Calu3 (cell line): Measurements from ENCODE around the gene EFHD2. TPM values are rescaled to one million over a fixed set of nuclear protein-coding genes. Genes with fewer than 3 reads are reported as not detected.
A peak's percentile ranks its signal among the peaks of the same experiment; 100 is the strongest.

Source experiments
- BruUV-seq: library from RNA; stranded (reverse); fragments of 400-500 nt; replicated peaks from 2 replicates; lab custom pipeline; 2021; lab: Mats Ljungman, UMichigan
- CTCF ChIA-PET: fragments of 300-600 bp; sonication (Branson Sonifier 250); formaldehyde crosslinking; loops from one replicate; lab custom pipeline; 2022; ENCODE audit warnings: antibody characterized with exemption; lab: Charles Lee
- DNase-seq: peaks from one replicate; pipeline ENCODE4 v3.0.0; 2022
- H3K27ac Mint-ChIP-seq: one replicate; pipeline ENCODE4 v1.8.0; 2022; ENCODE audit warnings: mixed read lengths; ENCODE audit not compliant: unreplicated experiment
- H3K27me3 Mint-ChIP-seq: one replicate; pipeline ENCODE4 v1.8.0; 2022; ENCODE audit warnings: mixed read lengths; ENCODE audit not compliant: unreplicated experiment
- H3K36me3 Mint-ChIP-seq: one replicate; pipeline ENCODE4 v1.8.0; 2022; ENCODE audit warnings: mild to moderate bottlenecking, moderate library complexity, mixed read lengths; ENCODE audit not compliant: insufficient read depth, unreplicated experiment
- H3K4me1 Mint-ChIP-seq: one replicate; pipeline ENCODE4 v1.8.0; 2022; ENCODE audit warnings: mild to moderate bottlenecking, low read depth, mixed read lengths; ENCODE audit not compliant: unreplicated experiment
- H3K4me3 Mint-ChIP-seq: one replicate; pipeline ENCODE4 v1.8.0; 2022; ENCODE audit warnings: mild to moderate bottlenecking, low read depth, moderate library complexity, mixed read lengths; ENCODE audit not compliant: unreplicated experiment
- H3K9me3 Mint-ChIP-seq: one replicate; pipeline ENCODE4 v1.8.0; 2022; ENCODE audit warnings: low read depth, mixed read lengths; ENCODE audit not compliant: unreplicated experiment
- CTCF ChIP-seq: fragments of 200-600 bp; IDR thresholded peaks from one replicate; pipeline ENCODE4 v1.8.0; 2022; ENCODE audit warnings: antibody characterized with exemption; ENCODE audit not compliant: unreplicated experiment
- intact Hi-C: fragments of 100-400 bp; cut with micrococcal nuclease; formaldehyde crosslinking; loops from one replicate; pipeline ENCODE4 v1.10.0; 2022; ENCODE audit not compliant: unreplicated experiment
- total RNA-seq: library from RNA; stranded (reverse); gene quantifications from 2 replicates; pipeline ENCODE4 v1.2.3, GENCODE V29; 2022

EFHD2 gene
- total RNA-seq, 1 experiment from 2014 or later = 51.0 TPM

- CTCF ChIA-PET = interaction anchor here (0.6 kb wide), 1 partner anchor 160 kb away, joined by 7 read pairs; no protein-coding TSS in a partner anchor
- no peak for DNase-seq
- BruUV-seq = no TSS peak
- intact Hi-C loops = no loop called here
- Mint-ChIP-seq H3K4me3 (peak overlapping the region; percentile 61), H3K27me3 (no peaks in the 10 kb centered on the region), H3K36me3 (peaks cover 30% of the 10 kb centered on the region), H3K9me3 (no peaks in the 10 kb centered on the region), H3K27ac (no peak overlapping the region), H3K4me1 (peaks cover 25% of the 10 kb centered on the region)
- no peak for TF ChIP-seq CTCF
These were observed 13.8 kb downstream of the EFHD2 start for GRCh38 chr1:15423355-15424077.

GRCh38 chr1:15424146-15424667 lies 14.5 kb downstream of the EFHD2 start:
- no TSS peak for BruUV-seq
- H3K4me1 Mint-ChIP-seq = peaks cover 25% of the 10 kb centered on the region

GRCh38 chr1:15424981-15425380 lies 15.3 kb downstream of the EFHD2 start:
- no TSS peak for BruUV-seq
- intact Hi-C loops = no loop called here
- H3K27ac Mint-ChIP-seq = peak overlapping the region; percentile 80
- no peaks in the 10 kb centered on the region for H3K27me3 Mint-ChIP-seq
- DNase-seq = no peak
- no peak for TF ChIP-seq CTCF
- H3K4me1 Mint-ChIP-seq = peaks cover 25% of the 10 kb centered on the region
- CTCF ChIA-PET = interaction anchor here (1.0 kb wide), 1 partner anchor 102 kb away, joined by 3 read pairs; no protein-coding TSS in a partner anchor
- no peaks in the 10 kb centered on the region for H3K9me3 Mint-ChIP-seq
- H3K36me3 Mint-ChIP-seq = peaks cover 30% of the 10 kb centered on the region
- peak overlapping the region; percentile 61 for H3K4me3 Mint-ChIP-seq

More at GRCh38 chr1:15424146-15424667, 14.5 kb downstream of the EFHD2 start:
- peak overlapping the region; percentile 80 for H3K27ac Mint-ChIP-seq
- intact Hi-C loops = no loop called here
- peak overlapping the region; percentile 61 for H3K4me3 Mint-ChIP-seq
- H3K36me3 Mint-ChIP-seq = peaks cover 25% of the 10 kb centered on the region
- no peak for TF ChIP-seq CTCF
- CTCF ChIA-PET = interaction anchor here (0.6 kb wide), 1 partner anchor 161 kb away, joined by 7 read pairs; no protein-coding TSS in a partner anchor
- no peaks in the 10 kb centered on the region for H3K27me3 Mint-ChIP-seq
- DNase-seq = peak; percentile 66
- H3K9me3 Mint-ChIP-seq = no peaks in the 10 kb centered on the region

- TF ChIP-seq CTCF = no peak
- CTCF ChIA-PET = interaction anchor here (1.0 kb wide), 1 partner anchor 102 kb away, joined by 3 read pairs; no protein-coding TSS in a partner anchor
- Mint-ChIP-seq H3K27ac (no peak overlapping the region), H3K27me3 (no peaks in the 10 kb centered on the region), H3K4me3 (no peak overlapping the region), H3K4me1 (peaks cover 25% of the 10 kb centered on the region), H3K36me3 (peaks cover 35% of the 10 kb centered on the region), H3K9me3 (no peaks in the 10 kb centered on the region)
- no peak for DNase-seq
- BruUV-seq = no TSS peak
- intact Hi-C loops = no loop called here
These were observed 15.8 kb downstream of the EFHD2 start for GRCh38 chr1:15425521-15425920.
